Fibroblast of lung (primary cell): ENCODE data around the gene DENND1A. TPM values are rescaled to one million over a fixed set of nuclear protein-coding genes. Genes with fewer than 3 reads are reported as not detected.

Source experiments
- DNase-seq, 2 donors: peaks; one replicate each; pipeline versions ENCODE4 v3.0.0 to v3.0.0-alpha.2; 2010; ENCODE audit warnings: low read depth in 2 of 2
- H2AFZ ChIP-seq: 2 replicates; pipeline ENCODE4 v1.5.1; 2012; ENCODE audit warnings: low read length, control low read depth, inconsistent platforms
- H3K27ac ChIP-seq: 2 replicates; pipeline ENCODE4 v1.5.1; 2011; ENCODE audit warnings: low read length, control low read depth; ENCODE audit not compliant: insufficient read depth
- H3K27me3 ChIP-seq: 2 replicates; pipeline ENCODE4 v1.5.1; 2011; ENCODE audit warnings: mild to moderate bottlenecking, low read length; ENCODE audit not compliant: control insufficient read depth, insufficient read depth
- H3K36me3 ChIP-seq: 2 replicates; pipeline ENCODE4 v1.5.1; 2011; ENCODE audit warnings: low read length; ENCODE audit not compliant: control insufficient read depth, insufficient read depth
- H3K4me1 ChIP-seq: 2 replicates; pipeline ENCODE4 v1.5.1; 2011; ENCODE audit warnings: low read length; ENCODE audit not compliant: control insufficient read depth, insufficient read depth; ENCODE audit errors: extremely low read depth
- H3K4me2 ChIP-seq: 2 replicates; pipeline ENCODE4 v1.5.1; 2011; ENCODE audit warnings: low read length, control low read depth; ENCODE audit not compliant: insufficient read depth; ENCODE audit errors: extremely low read depth
- H3K4me3 ChIP-seq, 4 experiments: fragments of 200-600 bp in 1 of 4; sonication (generic) in 1 of 4; replicated peaks in 1 of 4; 2 replicates each; pipeline ENCODE4 v1.5.1; 2011 to 2016; ENCODE audit warnings: low read length in 4 of 4, low read depth in 3 of 4, mild to moderate bottlenecking in 3 of 4, control low read depth in 2 of 4, inconsistent platforms in 1 of 4, mixed read lengths in 1 of 4; ENCODE audit not compliant: insufficient read depth in 1 of 4; ENCODE audit errors: control extremely low read depth in 1 of 4
- H3K79me2 ChIP-seq: 2 replicates; pipeline ENCODE4 v1.5.1; 2012; ENCODE audit warnings: mild to moderate bottlenecking, low read length, inconsistent platforms; ENCODE audit not compliant: control insufficient read depth, insufficient read depth
- H3K9ac ChIP-seq: 2 replicates; pipeline ENCODE4 v1.5.1; 2011; ENCODE audit warnings: mild to moderate bottlenecking, low read length, control low read depth; ENCODE audit not compliant: insufficient read depth
- H3K9me3 ChIP-seq: 2 replicates; pipeline ENCODE4 v1.5.1; 2012; ENCODE audit warnings: low read depth, low read length; ENCODE audit not compliant: control insufficient read depth, insufficient read depth
- H4K20me1 ChIP-seq: 2 replicates; pipeline ENCODE4 v1.5.1; 2011; ENCODE audit warnings: low read length; ENCODE audit not compliant: control insufficient read depth, insufficient read depth; ENCODE audit errors: extremely low read depth
- CTCF ChIP-seq, 2 donors: IDR thresholded peaks in 1 of 2; conservative IDR thresholded peaks in 1 of 2; 1 replicate in 1 of 2; 2 replicates in 1 of 2; pipeline ENCODE4 v1.5.1; 2011 to 2012; ENCODE audit warnings: low read length in 2 of 2, control low read depth in 1 of 2, inconsistent platforms in 1 of 2, low read depth in 1 of 2, mild to moderate bottlenecking in 1 of 2
- EZH2 ChIP-seq: IDR thresholded peaks from 2 replicates; pipeline ENCODE4 v1.5.1; 2012; ENCODE audit warnings: low read length, control low read depth, mild to moderate bottlenecking; ENCODE audit errors: missing control alignments
- polyA plus RNA-seq, 2 donors: library from polyadenylated mRNA; depleted of rRNA in 1 of 2; stranded (reverse) in 1 of 2; unstranded in 1 of 2; fragments of >200 nt; gene quantifications; 2 replicates each; pipeline ENCODE4 v1.2.1, GENCODE V29; 2011 to 2012; ENCODE audit warnings: missing spikeins in 1 of 2
- total RNA-seq: library from RNA; depleted of rRNA; stranded (reverse); fragments of >200 nt; gene quantifications from 2 replicates; pipeline ENCODE4 v1.2.1, GENCODE V29; 2014

The DENND1A gene
- total and polyA plus RNA-seq, 2 donors (not counting 1 experiment from before 2014, with no cell fraction given), result 13.0 to 18.3 TPM

- no peaks in the 10 kb centered on the region for H3K79me2 ChIP-seq
- no peak overlapping the region for H2AFZ ChIP-seq
- H3K9me3 ChIP-seq, result no peaks in the 10 kb centered on the region
- H3K4me2 ChIP-seq, result no peak overlapping the region
- TF ChIP-seq EZH2, result no peak
- no peak for TF ChIP-seq CTCF (conservative IDR thresholded peaks at IDR 0.05 in 1 of 2, IDR thresholded peaks at IDR 0.05 in 1 of 2; ENCODE audit: low read depth in 1 of 2, low read length in 2 of 2)
- no peaks in the 10 kb centered on the region for H3K4me1 ChIP-seq
- H3K9ac ChIP-seq, result no peak overlapping the region
- H3K4me3 ChIP-seq, result no peak overlapping the region
- no peaks in the 10 kb centered on the region for H3K27me3 ChIP-seq
- DNase-seq, result no peak
- no peak overlapping the region for H3K27ac ChIP-seq
- H3K36me3 ChIP-seq, result no peaks in the 10 kb centered on the region
- H4K20me1 ChIP-seq, result no peaks in the 10 kb centered on the region
These were observed 583.1 kb downstream of the DENND1A start for GRCh38 chr9:123346826-123347225.

GRCh38 chr9:123346026-123346425, 583.9 kb downstream of the DENND1A start:
- H3K4me1 ChIP-seq, result no peaks in the 10 kb centered on the region
- no peaks in the 10 kb centered on the region for H3K36me3 ChIP-seq
- TF ChIP-seq EZH2 (no peak), CTCF (conservative IDR thresholded peaks at IDR 0.05 in 1 of 2, IDR thresholded peaks at IDR 0.05 in 1 of 2; ENCODE audit: low read depth in 1 of 2, low read length in 2 of 2) (no peak)
- H2AFZ ChIP-seq, result no peak overlapping the region
- no peak for DNase-seq
- H3K27ac ChIP-seq, result no peak overlapping the region
- no peak overlapping the region for H3K9ac ChIP-seq
- no peak overlapping the region for H3K4me3 ChIP-seq
- H3K27me3 ChIP-seq, result no peaks in the 10 kb centered on the region
- H3K4me2 ChIP-seq, result no peak overlapping the region
- no peaks in the 10 kb centered on the region for H3K79me2 ChIP-seq
- H3K9me3 ChIP-seq, result no peaks in the 10 kb centered on the region
- H4K20me1 ChIP-seq, result no peaks in the 10 kb centered on the region

- no peak for DNase-seq
- H3K4me2 ChIP-seq, result no peak overlapping the region
- no peak overlapping the region for H3K4me3 ChIP-seq
- H3K9me3 ChIP-seq, result no peaks in the 10 kb centered on the region
- H3K4me1 ChIP-seq, result no peaks in the 10 kb centered on the region
- H3K36me3 ChIP-seq, result no peaks in the 10 kb centered on the region
- H3K27me3 ChIP-seq, result no peaks in the 10 kb centered on the region
- no peaks in the 10 kb centered on the region for H3K79me2 ChIP-seq
- no peak overlapping the region for H2AFZ ChIP-seq
- H3K27ac ChIP-seq, result no peak overlapping the region
- TF ChIP-seq CTCF (conservative IDR thresholded peaks at IDR 0.05 in 1 of 2, IDR thresholded peaks at IDR 0.05 in 1 of 2; ENCODE audit: low read depth in 1 of 2, low read length in 2 of 2) (no peak), EZH2 (no peak)
- H4K20me1 ChIP-seq, result no peaks in the 10 kb centered on the region
- H3K9ac ChIP-seq, result no peak overlapping the region
These were observed 584.4 kb downstream of the DENND1A start for GRCh38 chr9:123345567-123345955.
